Hindlimb muscle (tissue), 1 donor: ENCODE data around the gene QKI. TPM values are rescaled to one million over a fixed set of nuclear protein-coding genes. Genes with fewer than 3 reads are reported as not detected.
"Not testable (repeated sequence)": the region's sequence is repeated elsewhere in the genome, so short reads cannot be mapped to it uniquely, and the experiment has no call there.

ENCODE experiments used
- DNase-seq: peaks from one replicate; pipeline ENCODE4 v3.0.0-alpha.2; 2013
- polyA plus RNA-seq: library from polyadenylated mRNA; unstranded; fragments of 120-200 nt; gene quantifications from one replicate; pipeline ENCODE4 v1.2.1, GENCODE V29; 2013; ENCODE audit not compliant: insufficient read length

QKI gene
- polyA plus RNA-seq, 1 donor = 230 TPM

DNA sequence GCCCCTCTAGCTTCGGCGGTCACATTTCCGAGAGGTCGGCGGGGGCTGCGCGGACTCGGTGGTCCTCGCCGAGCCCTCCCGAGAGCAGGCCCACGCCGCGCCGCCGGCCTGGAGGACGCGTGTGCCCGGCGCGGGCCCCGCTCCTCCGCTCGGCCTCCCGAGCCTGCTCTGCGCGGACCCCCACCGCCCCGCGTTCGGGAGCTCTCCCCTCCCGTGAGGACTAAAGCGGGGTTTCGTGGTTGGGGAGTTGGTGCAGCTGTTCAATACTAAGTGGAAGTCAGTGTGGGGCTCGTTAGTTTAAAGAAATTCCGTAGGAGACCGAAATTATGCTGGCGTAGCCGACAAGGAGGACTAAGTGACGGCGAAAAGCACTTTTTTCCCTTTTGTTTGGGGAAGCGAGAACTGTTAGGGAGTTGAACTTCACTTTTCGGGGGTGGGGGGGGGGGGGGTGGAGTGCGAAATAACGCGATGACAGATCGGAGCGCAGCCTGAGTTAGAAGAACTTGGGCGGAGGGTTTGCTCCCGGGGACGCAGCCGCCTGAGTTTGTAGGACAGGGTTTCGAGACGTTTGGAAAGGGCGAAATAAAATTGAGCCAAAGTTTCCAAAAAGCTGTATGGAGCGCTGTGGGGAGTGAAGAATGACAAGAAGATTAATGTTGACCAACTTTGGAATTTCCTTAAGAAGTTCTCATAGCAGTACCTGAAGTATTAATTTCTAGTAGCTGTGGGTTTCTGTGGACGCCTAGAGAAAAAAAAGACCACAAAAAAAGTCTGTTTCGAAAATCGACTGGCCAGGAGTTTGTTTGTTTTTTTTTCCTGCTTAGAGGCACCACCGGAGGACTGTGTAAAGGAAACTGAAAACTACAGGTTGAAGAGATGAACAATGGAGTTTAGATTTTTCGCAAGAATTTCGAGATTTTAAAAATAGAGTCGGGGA, 1.4 kb downstream of the QKI start:
- DNase-seq = peak; percentile 78

- DNase-seq = peak; percentile 85
Measured at GRCh38 chr6:163416557-163417253, 2.2 kb downstream of the QKI start.

- no peak for DNase-seq
Measured at GRCh38 chr6:163417595-163417994, 3.1 kb downstream of the QKI start.

DNA sequence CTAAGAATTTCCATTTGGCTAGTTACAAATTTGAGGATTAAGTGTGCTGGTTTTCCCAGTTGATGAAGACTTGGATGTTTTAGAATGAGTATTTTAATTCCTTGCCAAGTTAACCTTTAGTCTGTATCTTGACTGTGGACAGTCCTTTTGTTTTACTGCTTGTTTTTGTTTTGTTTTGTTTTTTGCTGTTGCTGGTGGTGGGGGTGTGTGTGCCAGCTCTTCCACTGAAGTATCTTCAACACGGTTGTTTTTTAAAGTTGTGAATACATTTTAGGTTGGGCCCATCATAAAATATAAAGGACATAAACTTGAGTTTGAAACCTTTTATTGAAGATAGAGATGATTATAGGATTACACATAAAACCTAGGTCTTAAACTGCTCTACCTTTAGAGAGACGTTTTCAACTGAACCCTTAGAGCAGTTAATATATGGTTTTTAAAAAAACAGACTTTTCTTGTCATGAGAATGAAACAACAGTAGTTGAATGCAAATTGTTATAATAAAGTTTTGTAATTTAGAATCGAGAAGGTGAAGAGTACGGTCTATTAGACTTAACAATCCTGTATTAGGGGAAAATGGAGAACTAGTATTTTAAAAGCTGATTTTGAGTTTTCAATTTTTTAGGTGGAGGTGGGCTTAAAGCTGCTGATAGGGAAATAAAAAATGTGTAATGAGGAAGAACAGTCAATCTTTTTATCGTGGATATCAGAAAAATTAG, 4.0 kb downstream of the QKI start:
- DNase-seq = no peak

GRCh38 chr6:163419413-163420288, 5.1 kb downstream of the QKI start:
- peak; percentile 60 for DNase-seq

DNA sequence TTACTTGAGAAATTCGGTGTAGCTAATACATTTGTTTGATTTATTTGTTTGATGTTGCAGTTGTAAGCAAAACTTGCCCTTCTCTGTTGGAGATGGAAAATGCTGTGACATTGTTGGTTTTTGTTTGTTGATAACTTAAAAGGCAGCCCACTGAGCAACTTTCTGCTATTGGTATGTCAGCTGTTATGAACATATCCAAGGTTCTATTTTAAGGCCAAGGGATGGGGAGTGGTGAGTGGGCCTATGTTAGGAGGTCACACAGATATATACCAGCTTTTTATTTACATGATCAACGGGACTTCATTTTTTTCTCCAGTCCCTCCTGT, 5.7 kb downstream of the QKI start:
- DNase-seq = no peak

DNA sequence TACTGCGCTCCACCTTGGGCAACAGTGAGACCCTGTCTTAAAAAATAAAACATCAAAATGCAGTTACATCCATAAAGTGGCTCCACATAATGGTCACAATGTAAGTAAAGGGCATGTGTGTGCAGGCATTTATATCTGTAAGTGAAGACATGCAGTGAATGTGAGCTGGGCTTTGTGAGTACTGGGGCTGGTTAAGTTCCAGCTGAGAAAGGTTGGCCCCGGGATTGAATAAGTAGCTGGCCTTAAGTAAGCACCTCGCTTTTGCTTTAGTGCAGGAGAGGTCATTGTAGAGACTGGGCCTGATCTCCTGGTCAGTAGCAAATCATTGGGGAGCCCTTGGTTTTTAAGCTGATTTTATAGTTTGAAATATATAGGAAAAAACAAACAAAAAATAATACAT, 8.0 kb downstream of the QKI start:
- no peak for DNase-seq

DNA sequence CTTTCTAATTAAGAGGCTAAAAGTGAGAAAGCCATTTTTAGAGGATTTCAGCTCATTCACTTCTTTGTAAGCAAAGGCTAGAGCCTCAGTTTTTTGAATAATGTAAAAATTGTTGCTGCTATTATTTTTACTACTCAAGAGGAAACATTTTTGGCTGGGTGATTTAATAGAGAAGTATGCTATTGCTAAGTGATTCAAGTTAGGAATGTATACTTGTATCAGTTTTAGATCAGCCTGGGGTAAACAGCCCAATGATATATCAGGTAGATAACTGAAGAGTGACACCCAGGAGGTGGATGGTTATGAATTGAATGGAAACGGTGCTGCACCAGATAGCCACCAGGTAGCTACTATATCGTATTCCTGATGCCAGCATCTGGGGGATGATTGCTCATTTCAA, 9.2 kb downstream of the QKI start:
- DNase-seq = no peak

- DNase-seq = peak; percentile 50
Measured at GRCh38 chr6:163427498-163428254, 13.2 kb downstream of the QKI start.

- DNase-seq = no peak
Measured at GRCh38 chr6:163428373-163428772, 13.9 kb downstream of the QKI start.

- DNase-seq = no peak
Measured at GRCh38 chr6:163429858-163430448, 15.4 kb downstream of the QKI start.

DNA sequence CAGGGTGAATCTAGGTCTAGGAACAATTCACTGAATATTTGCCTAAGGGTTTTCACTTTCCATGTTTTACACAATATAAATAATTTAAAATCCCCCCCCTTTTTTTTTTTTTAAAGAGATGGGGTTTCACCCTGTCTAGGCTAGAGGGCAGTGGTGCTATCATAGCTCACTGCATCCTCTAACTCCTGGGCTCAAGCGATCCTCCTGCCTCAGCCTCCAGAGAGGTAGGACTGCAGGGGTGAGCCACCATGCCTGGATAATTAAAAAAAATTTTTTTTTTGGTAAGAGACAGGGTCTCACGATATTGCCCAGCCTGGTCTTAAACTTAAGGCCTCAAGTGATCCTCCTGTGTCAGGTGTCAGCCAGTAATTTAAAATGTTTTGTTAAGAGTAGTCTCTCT, 17.8 kb downstream of the QKI start:
- no peak for DNase-seq

- not testable (repeated sequence) for DNase-seq
Measured at GRCh38 chr6:163433486-163433885, 19.0 kb downstream of the QKI start.

- DNase-seq = no peak
Measured at GRCh38 chr6:163435023-163435422, 20.5 kb downstream of the QKI start.

GRCh38 chr6:163436843-163437242, 22.3 kb downstream of the QKI start:
- DNase-seq = no peak

DNA sequence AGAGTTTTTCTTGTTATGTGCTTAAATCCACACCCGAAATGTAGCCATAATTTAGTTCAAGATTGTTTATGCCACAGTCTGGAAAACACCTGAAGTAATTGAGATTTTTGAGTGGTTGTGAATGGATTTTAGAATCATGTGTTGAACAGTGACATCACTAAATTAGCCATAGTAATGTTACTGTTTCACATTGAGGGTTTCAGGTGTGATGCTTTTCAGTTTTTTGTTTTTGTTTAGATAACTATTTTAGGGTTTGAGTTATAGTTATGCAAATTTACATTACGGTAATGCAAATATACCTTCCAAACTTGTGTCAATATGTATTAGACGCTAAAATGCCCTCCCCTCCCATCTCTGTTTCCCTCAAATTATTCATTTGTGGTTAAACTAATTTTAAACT, 22.9 kb downstream of the QKI start:
- no peak for DNase-seq

DNA sequence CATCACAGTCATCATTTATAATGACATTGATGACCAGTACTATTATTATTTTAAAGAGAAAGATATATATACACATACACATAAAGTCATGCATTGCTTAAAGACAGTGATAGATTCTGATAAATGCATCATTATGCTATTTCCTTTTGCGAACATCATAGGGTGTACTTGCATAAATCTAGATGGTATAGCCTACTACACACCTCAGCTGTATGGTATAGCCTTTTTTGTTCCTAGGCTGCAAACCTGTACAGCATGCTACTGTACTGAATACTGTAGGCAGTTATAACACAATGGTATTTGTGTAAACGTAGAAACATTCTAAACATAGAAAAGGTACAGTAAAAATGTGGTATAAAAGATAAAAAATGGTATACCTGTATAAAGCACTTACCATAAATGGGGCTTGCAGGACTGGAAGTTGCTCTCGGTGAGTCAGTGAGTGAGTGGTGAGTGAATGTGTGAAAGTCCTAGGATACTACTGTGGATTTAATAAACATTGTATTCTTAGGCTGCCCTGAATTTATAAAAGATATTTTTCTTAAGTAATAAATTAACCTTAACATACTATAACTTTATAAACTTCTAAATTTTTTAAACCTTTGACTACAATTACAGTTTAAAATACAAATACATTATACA, 23.9 kb downstream of the QKI start:
- DNase-seq = no peak

DNA sequence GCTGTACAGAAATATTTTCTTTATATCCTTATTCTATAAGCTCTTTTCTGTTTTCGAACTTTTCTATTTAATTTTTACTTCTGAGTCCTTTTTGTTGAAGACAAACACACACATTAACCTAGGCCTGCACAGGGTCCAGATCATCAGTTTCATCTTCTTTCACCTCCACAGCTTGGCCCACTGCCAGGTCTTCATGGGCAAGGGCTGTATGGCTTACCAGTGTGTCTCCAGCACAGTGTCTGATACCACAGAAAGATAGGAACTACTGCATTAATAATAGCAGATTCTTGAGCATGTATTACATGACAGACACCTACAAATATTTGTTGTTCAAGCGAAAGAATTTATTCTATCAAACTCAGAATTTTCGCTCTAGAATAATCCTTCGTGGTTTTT, 24.4 kb downstream of the QKI start:
- DNase-seq = no peak

DNA sequence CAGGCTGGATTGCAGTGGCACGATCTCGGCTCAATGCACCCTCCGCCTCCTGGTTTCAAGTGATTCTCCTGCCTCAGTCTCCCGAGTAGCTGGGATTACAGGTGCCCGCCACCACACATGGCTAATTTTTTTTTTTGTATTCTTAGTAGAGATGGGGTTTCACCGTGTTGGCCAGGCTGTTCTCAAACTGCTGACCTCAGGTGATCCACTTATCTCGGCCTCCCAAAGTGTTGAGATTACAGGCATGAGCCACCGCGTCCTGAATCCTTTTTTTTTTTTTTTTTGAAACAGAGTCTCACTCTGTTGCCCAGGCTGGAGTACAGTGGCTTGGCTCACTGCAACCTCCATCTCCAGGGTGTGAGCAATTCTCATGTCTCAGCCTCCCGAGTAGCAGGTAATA, 24.9 kb downstream of the QKI start:
- not testable (repeated sequence) for DNase-seq

DNA sequence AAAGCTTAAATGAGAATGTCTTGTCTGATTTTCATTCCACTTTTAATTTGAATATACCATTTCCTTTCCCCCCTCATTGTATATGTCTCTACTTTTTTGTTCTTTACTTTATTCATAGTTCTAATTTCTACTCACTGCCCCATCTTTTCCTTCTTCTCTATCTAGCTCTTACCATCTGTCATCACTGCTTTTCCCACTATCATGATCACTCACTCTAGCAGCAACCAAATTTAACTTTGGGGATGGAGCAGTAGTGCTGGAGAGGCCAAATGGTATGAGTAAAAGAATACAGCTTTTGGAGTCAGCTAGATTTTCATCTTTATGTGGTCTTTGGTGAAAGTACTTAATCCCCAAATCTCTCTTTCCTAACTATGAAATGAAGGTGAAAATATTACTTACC, 25.5 kb downstream of the QKI start:
- no peak for DNase-seq

GRCh38 chr6:163442336-163442735, 27.8 kb downstream of the QKI start:
- DNase-seq = no peak
